Measurements from ENCODE around the gene XXYLT1. TPM values are rescaled to one million over a fixed set of nuclear protein-coding genes. Genes with fewer than 3 reads are reported as not detected.
A peak's percentile ranks its signal among the peaks of the same experiment; 100 is the strongest.

The XXYLT1 gene
- total and polyA plus RNA-seq, 2 of the 4 experiments (the other 2 are of a cell fraction) = 14.7 to 18.1 TPM

DNA sequence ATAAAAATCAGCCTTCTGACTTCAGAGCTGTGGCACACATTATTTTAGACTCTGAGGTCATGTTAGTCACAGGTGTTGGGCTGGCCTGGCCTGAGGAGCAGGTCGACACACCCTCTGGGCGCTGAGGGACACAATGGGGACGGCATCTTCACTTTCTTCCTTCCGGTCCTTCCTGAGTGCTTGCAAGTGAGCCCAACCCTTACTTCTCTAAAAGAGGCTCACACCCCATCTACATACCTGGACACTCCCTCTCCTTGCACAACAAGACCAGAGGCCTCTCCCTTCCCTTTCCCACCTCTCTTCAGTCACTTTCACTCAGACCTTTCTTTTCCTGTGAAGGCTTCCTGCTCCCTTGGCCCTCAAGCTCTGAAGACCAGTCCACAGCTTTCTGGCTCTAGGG lies 85.4 kb downstream of the XXYLT1 start:
- H3K4ac ChIP-seq (ENCODE audit: low read depth, low read length) = peak overlapping the region; percentile 87
- no peaks in the 10 kb centered on the region for H3K36me3 ChIP-seq (ENCODE audit: control insufficient read depth, insufficient read depth, low read length)
- no peaks in the 10 kb centered on the region for H3K27me3 ChIP-seq (ENCODE audit: control insufficient read depth, insufficient read depth, low read length)
- no TSS peak for BruUV-seq (replicated peaks)
- H3K14ac ChIP-seq (replicated peaks; ENCODE audit: low read depth, low read length) = peak overlapping the region; percentile 77; the same call in 1 of the 2 replicates
- H2BK20ac ChIP-seq (ENCODE audit: low read depth, low read length) = peak overlapping the region; percentile 94; the same call in 1 of the 2 replicates
- H3K9me3 ChIP-seq (ENCODE audit: control insufficient read depth, insufficient read depth, low read length) = no peaks in the 10 kb centered on the region
- H2AK5ac ChIP-seq (ENCODE audit: low read depth, low read length) = peak overlapping the region; percentile 87
- peaks cover 37 to 71% of the 10 kb centered on the region in 2 experiments for H3K79me1 ChIP-seq (ENCODE audit: low read depth in 1 of 2, low read length in 2 of 2)
- H4K8ac ChIP-seq (ENCODE audit: low read depth in 2 of 2, low read length in 2 of 2) = peak overlapping the region; percentile 25 to 56; a peak in 2 of 4 replicates
- peak overlapping the region; percentile 33 for H4K5ac ChIP-seq (ENCODE audit: low read depth, low read length)
- peak overlapping the region; percentile 31 for H2AK9ac ChIP-seq (replicated peaks; ENCODE audit: low read depth, low read length, poor library complexity)
- H3K23ac ChIP-seq (ENCODE audit: low read depth, low read length) = peak overlapping the region; percentile 49; the same call in 1 of the 2 replicates
- H2BK120ac ChIP-seq (ENCODE audit: low read depth, low read length) = peak overlapping the region; percentile 93
- 100% methylated on average over 2 of the region's 4 CpGs; no CpG with 5 or more reads in 1 of the 2 experiments for WGBS, 2 experiments (ENCODE audit: extremely low coverage in 2 of 2, insufficient read length in 1 of 2)
- peaks cover 29% of the 10 kb centered on the region for H3K9me1 ChIP-seq (ENCODE audit: insufficient read depth, low read length)
- H3K56ac ChIP-seq (ENCODE audit: extremely low read depth, insufficient read depth, low read length) = no peak overlapping the region
- H3K18ac ChIP-seq (ENCODE audit: low read depth, low read length) = peak overlapping the region; percentile 94
- no peak overlapping the region for H3K27ac ChIP-seq (ENCODE audit: insufficient read depth, low read length)
- POLR2A ChIA-PET (ENCODE audit: unreplicated experiment) = no interaction called here
- H3K4me2 ChIP-seq (ENCODE audit: low read depth, low read length) = no peak overlapping the region
- CTCF ChIA-PET = no interaction called here
- ATAC-seq (ENCODE audit: low read depth) (no peak), DNase-seq (no peak)
- peak overlapping the region; percentile 87; the same call in 2 of the 3 replicates for H2BK15ac ChIP-seq (ENCODE audit: low read depth, low read length)
- H2AFZ ChIP-seq (replicated peaks; ENCODE audit: low read length, poor library complexity) = no peak overlapping the region
- in situ Hi-C loops (cut with MboI; ENCODE audit: low sequenced_read_pairs) (no loop called here), dilution Hi-C loops (cut with HindIII; ENCODE audit: low sequenced_read_pairs, unreplicated experiment) (no loop called here), intact Hi-C loops (cut with micrococcal nuclease) (no loop called here)
- peak overlapping the region; percentile 96 for H4K91ac ChIP-seq (ENCODE audit: insufficient read depth, low read depth, low read length)
- peaks cover 24% of the 10 kb centered on the region for H3K4me1 ChIP-seq (ENCODE audit: control insufficient read depth, insufficient read depth, low read length)
- TF ChIP-seq CEBPB (IDR thresholded peaks at IDR 0.05; ENCODE audit: low read depth, low read length) (no peak), MAZ (IDR thresholded peaks at IDR 0.05; ENCODE audit: borderline replicate concordance, low read depth, low read length) (no peak), MAFK (IDR thresholded peaks at IDR 0.05; ENCODE audit: low read depth, low read length) (no peak), MXI1 (IDR thresholded peaks at IDR 0.05; ENCODE audit: borderline replicate concordance, low read depth, low read length) (no peak), RCOR1 (IDR thresholded peaks at IDR 0.05; ENCODE audit: insufficient replicate concordance, low read length) (no peak), CHD1 (IDR thresholded peaks at IDR 0.05; ENCODE audit: low read depth, low read length) (no peak), FOS (IDR thresholded peaks at IDR 0.05; ENCODE audit: low read depth, low read length) (no peak), RAD21 (IDR thresholded peaks at IDR 0.05; ENCODE audit: low read length) (no peak), BHLHE40 (IDR thresholded peaks at IDR 0.05; ENCODE audit: low read depth, low read length) (no peak), SMC3 (IDR thresholded peaks at IDR 0.05; ENCODE audit: low read depth, low read length) (no peak), RFX5 (IDR thresholded peaks at IDR 0.05; ENCODE audit: low read depth, low read length) (no peak), NFE2L2 (IDR thresholded peaks at IDR 0.05; ENCODE audit: low read depth, low read length) (no peak), POLR2A (IDR thresholded peaks at IDR 0.05; ENCODE audit: low read depth, low read length) (no peak)
- TF ChIP-seq, protein P1, sequence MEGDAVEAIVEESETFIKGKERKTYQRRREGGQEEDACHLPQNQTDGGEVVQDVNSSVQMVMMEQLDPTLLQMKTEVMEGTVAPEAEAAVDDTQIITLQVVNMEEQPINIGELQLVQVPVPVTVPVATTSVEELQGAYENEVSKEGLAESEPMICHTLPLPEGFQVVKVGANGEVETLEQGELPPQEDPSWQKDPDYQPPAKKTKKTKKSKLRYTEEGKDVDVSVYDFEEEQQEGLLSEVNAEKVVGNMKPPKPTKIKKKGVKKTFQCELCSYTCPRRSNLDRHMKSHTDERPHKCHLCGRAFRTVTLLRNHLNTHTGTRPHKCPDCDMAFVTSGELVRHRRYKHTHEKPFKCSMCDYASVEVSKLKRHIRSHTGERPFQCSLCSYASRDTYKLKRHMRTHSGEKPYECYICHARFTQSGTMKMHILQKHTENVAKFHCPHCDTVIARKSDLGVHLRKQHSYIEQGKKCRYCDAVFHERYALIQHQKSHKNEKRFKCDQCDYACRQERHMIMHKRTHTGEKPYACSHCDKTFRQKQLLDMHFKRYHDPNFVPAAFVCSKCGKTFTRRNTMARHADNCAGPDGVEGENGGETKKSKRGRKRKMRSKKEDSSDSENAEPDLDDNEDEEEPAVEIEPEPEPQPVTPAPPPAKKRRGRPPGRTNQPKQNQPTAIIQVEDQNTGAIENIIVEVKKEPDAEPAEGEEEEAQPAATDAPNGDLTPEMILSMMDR (conservative IDR thresholded peaks at IDR 0.05; ENCODE audit: low read depth, low read length) = no peak
- TF ChIP-seq, protein P2, sequence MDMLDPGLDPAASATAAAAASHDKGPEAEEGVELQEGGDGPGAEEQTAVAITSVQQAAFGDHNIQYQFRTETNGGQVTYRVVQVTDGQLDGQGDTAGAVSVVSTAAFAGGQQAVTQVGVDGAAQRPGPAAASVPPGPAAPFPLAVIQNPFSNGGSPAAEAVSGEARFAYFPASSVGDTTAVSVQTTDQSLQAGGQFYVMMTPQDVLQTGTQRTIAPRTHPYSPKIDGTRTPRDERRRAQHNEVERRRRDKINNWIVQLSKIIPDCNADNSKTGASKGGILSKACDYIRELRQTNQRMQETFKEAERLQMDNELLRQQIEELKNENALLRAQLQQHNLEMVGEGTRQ (IDR thresholded peaks at IDR 0.05; ENCODE audit: low read depth, low read length) = no peak
- TF ChIP-seq, protein P3, sequence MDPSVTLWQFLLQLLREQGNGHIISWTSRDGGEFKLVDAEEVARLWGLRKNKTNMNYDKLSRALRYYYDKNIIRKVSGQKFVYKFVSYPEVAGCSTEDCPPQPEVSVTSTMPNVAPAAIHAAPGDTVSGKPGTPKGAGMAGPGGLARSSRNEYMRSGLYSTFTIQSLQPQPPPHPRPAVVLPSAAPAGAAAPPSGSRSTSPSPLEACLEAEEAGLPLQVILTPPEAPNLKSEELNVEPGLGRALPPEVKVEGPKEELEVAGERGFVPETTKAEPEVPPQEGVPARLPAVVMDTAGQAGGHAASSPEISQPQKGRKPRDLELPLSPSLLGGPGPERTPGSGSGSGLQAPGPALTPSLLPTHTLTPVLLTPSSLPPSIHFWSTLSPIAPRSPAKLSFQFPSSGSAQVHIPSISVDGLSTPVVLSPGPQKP (IDR thresholded peaks at IDR 0.05; ENCODE audit: borderline replicate concordance, low read depth, low read length) = no peak
- H2BK5ac ChIP-seq (ENCODE audit: low read depth, low read length, poor library complexity, severe bottlenecking) = peak overlapping the region; percentile 98
- no peaks in the 10 kb centered on the region for H4K20me1 ChIP-seq (ENCODE audit: insufficient read depth, low read length)
- H3K4me3 ChIP-seq (ENCODE audit: insufficient read depth, low read depth, low read length) = no peak overlapping the region
- no peak overlapping the region for H3K9ac ChIP-seq (ENCODE audit: low read depth, low read length)

Measured in IMR-90 (cell line).